ENCODE measurements around the gene FAM76A. TPM values are rescaled to one million over a fixed set of nuclear protein-coding genes. Genes with fewer than 3 reads are reported as not detected.
"Not testable (repeated sequence)": the region's sequence is repeated elsewhere in the genome, so short reads cannot be mapped to it uniquely, and the experiment has no call there.

Gene FAM76A
- total RNA-seq, 6 experiments from 2014 or later = 6.7 to 9.2 (median 7.8) TPM

DNA sequence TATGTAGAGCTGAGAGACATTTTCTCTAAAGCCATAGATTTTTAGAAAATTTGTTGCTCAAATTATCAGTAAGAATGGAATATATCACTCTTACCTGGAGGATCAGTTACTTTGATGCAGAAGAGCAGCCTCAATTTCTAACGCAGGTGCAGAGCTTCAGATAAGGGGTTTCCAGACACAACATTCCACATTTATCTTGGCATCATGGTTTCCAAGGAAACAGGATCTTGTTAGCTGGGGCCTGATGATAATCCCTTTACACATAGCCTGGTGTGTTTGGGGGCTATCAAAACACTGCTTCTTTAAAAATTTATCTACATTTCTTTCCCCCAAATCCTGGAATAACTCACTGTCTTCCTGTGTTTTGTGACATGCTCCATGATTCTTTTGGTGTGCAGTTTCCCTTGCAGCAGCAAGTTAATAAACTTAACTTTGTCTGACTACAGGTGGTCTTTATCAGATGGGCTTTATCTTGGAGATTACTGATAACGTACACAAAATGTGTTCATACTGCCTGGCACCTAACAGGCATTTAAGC is 44.6 kb downstream of the FAM76A start:
- H3K4me1 Mint-ChIP-seq (ENCODE audit: low read depth) = peaks cover 20% of the 10 kb centered on the region
- TF ChIP-seq, protein P1, sequence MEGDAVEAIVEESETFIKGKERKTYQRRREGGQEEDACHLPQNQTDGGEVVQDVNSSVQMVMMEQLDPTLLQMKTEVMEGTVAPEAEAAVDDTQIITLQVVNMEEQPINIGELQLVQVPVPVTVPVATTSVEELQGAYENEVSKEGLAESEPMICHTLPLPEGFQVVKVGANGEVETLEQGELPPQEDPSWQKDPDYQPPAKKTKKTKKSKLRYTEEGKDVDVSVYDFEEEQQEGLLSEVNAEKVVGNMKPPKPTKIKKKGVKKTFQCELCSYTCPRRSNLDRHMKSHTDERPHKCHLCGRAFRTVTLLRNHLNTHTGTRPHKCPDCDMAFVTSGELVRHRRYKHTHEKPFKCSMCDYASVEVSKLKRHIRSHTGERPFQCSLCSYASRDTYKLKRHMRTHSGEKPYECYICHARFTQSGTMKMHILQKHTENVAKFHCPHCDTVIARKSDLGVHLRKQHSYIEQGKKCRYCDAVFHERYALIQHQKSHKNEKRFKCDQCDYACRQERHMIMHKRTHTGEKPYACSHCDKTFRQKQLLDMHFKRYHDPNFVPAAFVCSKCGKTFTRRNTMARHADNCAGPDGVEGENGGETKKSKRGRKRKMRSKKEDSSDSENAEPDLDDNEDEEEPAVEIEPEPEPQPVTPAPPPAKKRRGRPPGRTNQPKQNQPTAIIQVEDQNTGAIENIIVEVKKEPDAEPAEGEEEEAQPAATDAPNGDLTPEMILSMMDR (IDR thresholded peaks at IDR 0.05) = no peak
- H3K27me3 Mint-ChIP-seq (ENCODE audit: insufficient read depth) = no peaks in the 10 kb centered on the region; the same call in 1 of the 2 replicates
- H3K4me3 Mint-ChIP-seq = no peak overlapping the region
- no peaks in the 10 kb centered on the region for H3K36me3 Mint-ChIP-seq (ENCODE audit: low read depth)
- H3K9me3 Mint-ChIP-seq = no peaks in the 10 kb centered on the region
- no peak overlapping the region for H3K27ac Mint-ChIP-seq
- no peak for DNase-seq

DNA sequence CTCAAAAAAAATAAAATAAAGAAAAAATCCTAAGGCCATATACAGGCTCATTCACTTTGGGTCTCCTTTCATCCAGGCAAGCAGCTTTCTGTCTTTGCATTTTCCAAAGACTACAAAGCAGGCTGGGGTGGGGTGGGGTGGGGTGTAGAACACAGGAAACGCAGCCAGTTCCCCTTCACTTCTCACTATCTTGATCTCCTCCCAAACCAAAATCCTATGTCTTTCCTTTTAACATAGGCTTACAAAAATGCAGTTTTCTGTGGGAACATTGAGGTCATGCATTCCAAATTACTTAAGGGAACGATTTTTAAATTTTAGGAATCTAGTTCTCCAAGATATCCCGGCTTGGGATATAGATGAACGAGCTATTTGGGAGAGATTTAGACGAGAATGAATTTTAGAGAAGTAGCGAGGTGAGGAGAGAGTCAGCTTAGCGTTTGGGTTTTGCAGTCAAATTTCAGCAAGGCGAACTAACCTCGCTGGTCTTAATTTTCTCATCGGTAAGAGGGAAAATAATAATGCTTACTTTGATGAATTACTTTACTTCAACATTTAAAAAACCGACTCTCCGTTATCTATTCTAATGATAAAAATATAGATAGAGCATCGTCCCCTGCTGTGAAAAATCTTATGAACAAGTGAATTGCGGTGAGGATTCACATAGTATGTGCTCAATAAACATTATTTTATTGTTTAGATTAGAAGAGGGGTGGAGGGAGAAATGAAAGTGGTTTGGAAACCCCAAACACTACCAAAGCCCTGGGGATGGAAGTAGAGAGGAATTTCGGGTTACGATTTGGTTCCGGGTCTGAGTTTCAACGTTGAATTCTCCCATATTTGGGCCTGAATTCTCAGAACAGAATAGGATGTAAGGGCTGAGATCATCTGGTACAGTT is 46.5 kb downstream of the FAM76A start:
- TF ChIP-seq, protein P1 (IDR thresholded peaks at IDR 0.05) = no peak
- Mint-ChIP-seq H3K27ac (peak overlapping the region; percentile 91), H3K27me3 (ENCODE audit: insufficient read depth) (no peaks in the 10 kb centered on the region; the same call in 1 of the 2 replicates), H3K9me3 (no peaks in the 10 kb centered on the region), H3K4me3 (peak overlapping the region; percentile 99), H3K4me1 (ENCODE audit: low read depth) (peaks cover 34% of the 10 kb centered on the region), H3K36me3 (ENCODE audit: low read depth) (peaks cover 7% of the 10 kb centered on the region)
- no peak for DNase-seq

DNA sequence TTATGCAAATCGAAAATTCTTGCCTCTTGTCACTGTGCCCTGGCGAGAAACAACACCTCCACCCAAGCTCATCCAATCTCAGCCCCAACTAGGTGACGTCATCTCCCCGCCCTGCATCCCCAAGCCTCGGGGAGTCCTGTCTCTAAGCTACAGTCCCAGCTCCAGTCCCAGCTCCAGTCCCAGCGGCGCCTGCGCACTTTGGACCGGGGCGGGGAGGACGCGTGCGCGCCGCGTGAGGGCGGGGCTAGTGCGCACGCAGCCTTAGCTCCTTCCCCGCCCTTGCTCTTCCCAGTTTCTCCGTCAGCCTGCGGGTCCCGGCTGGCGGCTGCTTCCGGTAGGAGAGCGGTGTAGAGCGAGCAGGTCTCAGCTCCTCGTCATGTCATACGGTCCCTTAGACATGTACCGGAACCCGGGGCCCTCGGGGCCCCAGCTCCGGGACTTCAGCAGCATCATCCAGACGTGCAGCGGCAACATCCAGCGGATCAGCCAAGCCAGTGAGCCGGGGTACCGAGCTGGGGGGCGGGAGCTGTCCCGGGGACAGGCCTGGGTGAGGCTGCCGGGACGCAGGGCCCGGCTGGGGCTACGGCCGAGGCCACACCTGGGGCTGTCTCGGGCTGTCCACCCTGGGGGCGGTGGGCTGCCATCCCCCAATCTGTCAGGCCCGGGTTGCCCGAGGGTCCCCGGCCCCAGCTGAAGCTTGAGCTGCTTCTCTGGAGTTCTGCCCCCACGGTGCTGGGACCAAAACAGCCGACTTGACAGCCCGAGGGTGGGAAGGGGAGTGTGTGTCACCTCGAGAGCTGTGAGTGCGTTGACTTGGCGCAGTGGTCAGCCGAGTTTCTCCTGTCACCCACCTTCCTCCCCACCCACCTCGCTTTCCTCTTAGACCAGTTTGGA is 47.4 kb downstream of the FAM76A start, which contains the start of gene STX12:
Gene STX12 (plus strand): TSS at position 288 of the 894 bp plus-strand sequence. CDS start 89 bp downstream, at position 377.
- Mint-ChIP-seq H3K27ac (peak within 1 kb of the TSS; percentile 97), H3K4me3 (peak within 1 kb of the TSS; percentile 99), H3K4me1 (ENCODE audit: low read depth) (peaks cover 36% of the 10 kb centered on the region), H3K27me3 (ENCODE audit: insufficient read depth) (no peaks in the 10 kb centered on the region; the same call in 1 of the 2 replicates), H3K36me3 (ENCODE audit: low read depth) (peaks cover 8% of the 10 kb centered on the region), H3K9me3 (no peaks in the 10 kb centered on the region)
- peak; percentile 99 for DNase-seq
- TF ChIP-seq, protein P1 (IDR thresholded peaks at IDR 0.05) = no peak

DNA sequence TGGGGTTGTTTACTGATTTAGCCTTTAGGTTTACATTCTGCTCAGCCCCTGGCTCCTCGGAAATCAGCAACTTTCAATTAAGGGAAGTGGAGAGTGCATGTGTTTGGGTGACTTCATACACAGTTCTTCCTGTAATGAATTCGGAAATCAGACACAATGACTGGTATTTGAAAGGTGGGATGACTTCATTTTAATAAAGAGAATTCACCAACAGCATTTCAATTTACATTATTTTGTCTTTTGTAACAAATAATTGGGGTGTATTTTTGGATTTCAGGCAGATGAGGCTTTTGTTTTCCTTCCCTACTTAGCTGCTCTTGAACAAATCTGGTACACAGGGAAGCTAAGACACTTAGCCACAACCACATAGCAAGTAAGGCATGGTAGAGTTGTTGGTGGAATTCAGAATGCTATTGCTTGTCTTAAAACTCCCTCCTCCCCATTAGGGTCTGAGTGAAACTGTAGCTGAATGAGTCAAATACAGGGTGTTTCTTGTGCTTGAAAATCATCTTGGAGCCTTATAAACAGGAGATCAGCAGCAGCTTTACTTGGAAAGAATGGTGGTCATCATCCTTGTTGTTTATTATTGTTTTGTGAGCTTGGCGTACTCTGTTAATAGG is 48.2 kb downstream of the FAM76A start:
- peak; percentile 26 for DNase-seq
- peaks cover 36% of the 10 kb centered on the region for H3K4me1 Mint-ChIP-seq (ENCODE audit: low read depth)
- H3K36me3 Mint-ChIP-seq (ENCODE audit: low read depth) = peaks cover 8% of the 10 kb centered on the region
- H3K27ac Mint-ChIP-seq = peak overlapping the region; percentile 97
- H3K27me3 Mint-ChIP-seq (ENCODE audit: insufficient read depth) = no peaks in the 10 kb centered on the region; the same call in 1 of the 2 replicates
- H3K9me3 Mint-ChIP-seq = no peaks in the 10 kb centered on the region
- TF ChIP-seq, protein P1 (IDR thresholded peaks at IDR 0.05) = no peak
- H3K4me3 Mint-ChIP-seq = peak overlapping the region; percentile 99

DNA sequence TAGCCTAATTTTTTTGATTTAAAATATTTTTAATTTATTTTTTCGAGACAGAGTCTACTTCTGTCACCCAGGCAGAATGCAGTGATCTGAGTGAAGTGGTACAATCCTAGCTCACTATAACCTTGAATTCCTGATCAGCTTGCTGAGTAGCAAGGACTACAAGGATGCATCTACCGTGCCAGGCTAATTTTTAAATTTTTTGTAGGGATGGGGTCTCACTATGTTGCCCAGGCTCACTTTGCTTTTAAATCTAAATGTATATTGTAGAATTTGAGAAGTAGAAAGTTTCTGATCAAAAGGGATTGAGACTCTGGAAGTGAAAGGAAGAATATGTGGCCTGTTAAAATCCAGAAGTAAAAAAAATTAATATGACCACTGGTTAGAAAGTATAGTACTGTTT is 48.9 kb downstream of the FAM76A start:
- H3K27ac Mint-ChIP-seq = no peak overlapping the region
- TF ChIP-seq, protein P1 (IDR thresholded peaks at IDR 0.05) = no peak
- no peaks in the 10 kb centered on the region; the same call in 1 of the 2 replicates for H3K27me3 Mint-ChIP-seq (ENCODE audit: insufficient read depth)
- no peaks in the 10 kb centered on the region for H3K9me3 Mint-ChIP-seq
- peaks cover 40% of the 10 kb centered on the region for H3K4me1 Mint-ChIP-seq (ENCODE audit: low read depth)
- H3K36me3 Mint-ChIP-seq (ENCODE audit: low read depth) = peaks cover 8% of the 10 kb centered on the region
- no peak for DNase-seq
- H3K4me3 Mint-ChIP-seq = peak overlapping the region; percentile 99

DNA sequence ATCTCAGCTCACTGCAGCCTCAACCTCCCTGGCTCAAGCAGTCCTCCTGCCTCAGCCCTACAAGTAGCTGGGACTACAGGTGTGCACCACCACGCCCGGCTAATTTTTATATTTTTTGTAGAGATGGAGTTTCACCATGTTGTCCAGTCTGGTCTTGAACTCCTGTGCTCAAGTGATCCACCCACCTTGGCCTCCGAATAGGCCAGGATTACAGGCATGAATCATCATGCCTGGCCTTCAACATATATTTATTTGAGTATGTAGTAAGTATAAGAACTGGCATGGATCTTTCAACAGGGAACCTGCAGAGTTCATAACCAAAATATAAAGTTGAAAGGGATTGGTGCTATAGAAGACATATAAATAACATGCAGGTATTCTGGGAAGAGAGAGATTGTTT is 49.6 kb downstream of the FAM76A start:
- H3K36me3 Mint-ChIP-seq (ENCODE audit: low read depth); H3K27me3 Mint-ChIP-seq (ENCODE audit: insufficient read depth); H3K9me3 Mint-ChIP-seq; DNase-seq; H3K27ac Mint-ChIP-seq: not testable (repeated sequence)
- peaks cover 46% of the 10 kb centered on the region for H3K4me1 Mint-ChIP-seq (ENCODE audit: low read depth)
- H3K4me3 Mint-ChIP-seq = peak overlapping the region; percentile 99; the same call in 1 of the 2 replicates

DNA sequence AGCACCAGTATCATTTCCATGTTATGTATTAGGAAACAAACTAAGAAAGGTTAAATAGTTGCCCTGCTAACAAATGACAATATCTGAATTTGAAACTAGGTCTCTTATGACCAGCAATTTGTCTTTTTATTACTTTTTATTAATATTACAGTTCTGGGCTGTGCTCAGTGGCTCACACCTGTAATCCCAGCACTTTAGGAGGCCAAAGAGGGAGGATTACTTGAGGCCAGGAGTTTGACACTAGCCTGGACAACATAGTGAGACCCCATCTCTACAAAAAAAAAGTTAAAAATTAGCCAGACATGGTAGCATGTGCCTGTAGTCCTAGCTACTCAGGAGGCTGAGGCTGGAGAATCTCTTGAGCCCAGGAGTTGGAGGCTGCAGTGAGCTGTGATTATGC is 50.5 kb downstream of the FAM76A start:
- not testable (repeated sequence) for DNase-seq; H3K36me3 Mint-ChIP-seq (ENCODE audit: low read depth); H3K27ac Mint-ChIP-seq; H3K9me3 Mint-ChIP-seq; H3K4me3 Mint-ChIP-seq; H3K27me3 Mint-ChIP-seq (ENCODE audit: insufficient read depth)
- peaks cover 46% of the 10 kb centered on the region for H3K4me1 Mint-ChIP-seq (ENCODE audit: low read depth)
